Common myeloid progenitor, CD34-positive (primary cell): ENCODE results near the gene HDHD3.

Experiments used
- CTCF ChIA-PET: fragments of 350-600 bp; sonication (Branson Sonifier 250); formaldehyde crosslinking; loops from one replicate; lab custom pipeline; 2021; ENCODE audit warnings: antibody characterized with exemption; lab: Charles Lee
- POLR2A ChIA-PET: fragments of 350-600 bp; sonication (Branson Sonifier 250); formaldehyde crosslinking; loops from one replicate; lab custom pipeline; 2021; ENCODE audit warnings: antibody characterized with exemption; lab: Charles Lee
- DNase-seq, 3 donors: peaks; one replicate each; pipeline versions ENCODE4 v3.0.0 to v3.0.0-alpha.2; 2013
- H3K27ac ChIP-seq, 2 experiments: 1 replicate in 1 of 2; 2 replicates in 1 of 2; pipeline ENCODE4 v1.7.0; 2013; ENCODE audit warnings: inconsistent platforms in 2 of 2, low read length in 2 of 2, mild to moderate bottlenecking in 2 of 2, low read depth in 1 of 2, moderate library complexity in 1 of 2; ENCODE audit not compliant: severe bottlenecking in 2 of 2, insufficient read depth in 1 of 2, poor library complexity in 1 of 2
- H3K27me3 ChIP-seq, 5 experiments: replicated peaks in 2 of 5; 1 replicate in 3 of 5; 2 replicates in 2 of 5; pipeline versions ENCODE4 v1.6.1 to v1.7.0; 2013; ENCODE audit warnings: low read length in 4 of 5, mild to moderate bottlenecking in 2 of 5, moderate library complexity in 2 of 5, inconsistent platforms in 1 of 5; ENCODE audit not compliant: insufficient read depth in 5 of 5, control insufficient read depth in 4 of 5
- H3K36me3 ChIP-seq, 4 experiments: 1 replicate in 2 of 4; 2 replicates in 2 of 4; pipeline versions ENCODE4 v1.6.1 to v1.7.0; 2013; ENCODE audit warnings: low read length in 3 of 4, control low read depth in 1 of 4, mild to moderate bottlenecking in 1 of 4; ENCODE audit not compliant: control insufficient read depth in 4 of 4, insufficient read depth in 4 of 4
- H3K4me1 ChIP-seq, 4 experiments: 1 replicate in 3 of 4; 2 replicates in 1 of 4; pipeline versions ENCODE4 v1.6.1 to v1.7.1; 2013; ENCODE audit warnings: low read length in 3 of 4, mild to moderate bottlenecking in 3 of 4, control low read depth in 1 of 4, inconsistent platforms in 1 of 4, moderate library complexity in 1 of 4; ENCODE audit not compliant: control insufficient read depth in 4 of 4, insufficient read depth in 4 of 4; ENCODE audit errors: control extremely low read depth in 1 of 4
- H3K4me3 ChIP-seq, 7 experiments: 1 replicate in 4 of 7; 2 replicates in 3 of 7; pipeline versions ENCODE4 v1.5.1 to v1.7.0; 2013; ENCODE audit warnings: mild to moderate bottlenecking in 7 of 7, low read length in 6 of 7, moderate library complexity in 6 of 7, inconsistent platforms in 2 of 7, low read depth in 2 of 7, control low read depth in 1 of 7; ENCODE audit not compliant: insufficient read depth in 4 of 7, control insufficient read depth in 1 of 7; ENCODE audit errors: extremely low read depth in 1 of 7
- H3K9me3 ChIP-seq, 5 experiments: 1 replicate in 4 of 5; 2 replicates in 1 of 5; pipeline versions ENCODE4 v1.6.1 to v1.7.1; 2013; ENCODE audit warnings: low read length in 4 of 5, mild to moderate bottlenecking in 2 of 5, inconsistent platforms in 1 of 5, low read depth in 1 of 5, moderate library complexity in 1 of 5; ENCODE audit not compliant: control insufficient read depth in 4 of 5, insufficient read depth in 2 of 5; ENCODE audit errors: control extremely low read depth in 1 of 5
- WGBS: methylation state at CpG from one replicate; pipeline ENCODE4 v1.1.5; 2013; ENCODE audit not compliant: insufficient coverage; 5-methylcytosine and 5-hydroxymethylcytosine counted together

HDHD3 gene

DNA sequence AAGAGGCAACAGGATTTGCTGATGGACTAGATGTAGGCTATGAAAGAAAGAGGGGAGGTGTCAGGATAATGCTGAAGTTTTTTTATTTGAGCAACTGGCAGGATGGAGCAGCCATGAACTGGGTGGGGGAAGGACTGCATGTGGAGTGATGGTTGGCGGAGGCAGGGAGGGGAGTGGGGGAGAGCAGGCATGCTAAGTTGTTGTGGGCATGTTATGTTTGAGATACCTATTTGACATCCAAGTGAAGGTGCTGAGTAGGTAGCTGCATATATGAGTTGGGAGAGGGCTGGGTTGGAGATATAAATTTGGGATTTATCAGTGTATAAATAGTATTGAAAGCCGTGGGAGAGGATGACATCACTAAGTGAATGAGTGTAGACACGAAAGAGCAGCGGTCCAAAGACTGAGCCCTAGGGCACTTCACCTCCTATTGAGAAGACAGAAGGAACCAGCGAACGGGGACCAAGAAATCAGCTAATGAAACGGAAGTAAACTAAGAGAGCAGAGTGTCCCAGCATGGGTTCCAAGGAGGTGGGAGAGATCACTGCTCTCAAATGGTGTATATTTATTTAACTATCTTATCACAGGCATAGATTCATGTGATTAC, 20.0 kb downstream of the HDHD3 start:
- no peak for DNase-seq
- H3K9me3 ChIP-seq, result no peaks in the 10 kb centered on the region
- POLR2A ChIA-PET, result interaction anchor here (1.2 kb wide), 1 partner anchor 9 kb away, joined by 3 read pairs; no protein-coding TSS in a partner anchor
- WGBS, result 97% methylated on average over 4 of the region's 7 CpGs
- H3K4me1 ChIP-seq, result peaks cover 0 to 14% (median 10%) of the 10 kb centered on the region in 4 experiments
- H3K36me3 ChIP-seq, result peaks cover 9 to 68% (median 19%) of the 10 kb centered on the region in 4 experiments
- H3K27ac ChIP-seq, result no peak overlapping the region
- no peak overlapping the region for H3K4me3 ChIP-seq
- CTCF ChIA-PET, result interaction anchor here (1.4 to 1.6 kb wide), 3 partner anchors 8 to 43 kb away, joined by 5 to 7 read pairs (median 6); partner anchors contain the start of gene BSPRY
- H3K27me3 ChIP-seq, result no peaks in the 10 kb centered on the region

DNA sequence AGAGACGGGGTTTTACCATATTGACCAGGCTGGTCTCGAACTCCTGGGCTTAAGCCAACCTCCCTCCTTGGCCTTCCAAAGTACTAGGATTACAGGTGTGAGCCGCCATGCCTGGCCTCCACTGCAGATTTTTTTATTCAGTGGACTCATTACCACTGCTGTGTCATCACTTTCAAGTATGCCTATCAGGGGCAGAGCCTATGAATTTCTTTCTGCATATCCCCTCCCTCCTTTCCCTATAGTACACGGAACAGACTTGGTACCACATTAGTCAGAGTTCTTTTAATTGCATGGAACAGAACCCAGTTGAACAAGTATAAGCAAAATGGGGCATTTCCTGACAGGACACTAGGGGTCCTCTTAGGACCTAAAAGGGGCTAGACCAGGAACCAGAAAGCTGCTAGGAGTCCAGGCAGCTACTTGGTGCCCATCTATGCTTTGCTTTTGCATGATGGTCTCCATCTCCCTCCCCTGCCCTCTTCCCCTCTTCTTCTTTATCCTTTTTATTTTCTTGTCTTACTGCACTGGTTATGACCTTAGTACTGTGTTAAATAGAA, 21.7 kb downstream of the HDHD3 start:
- no peak overlapping the region for H3K27ac ChIP-seq
- ChIA-PET CTCF (interaction anchor here (0.9 to 1.6 kb wide), 7 partner anchors 10 to 55 kb away, joined by 3 to 7 read pairs (median 5); partner anchors contain the start of genes C9orf43 and POLE3), POLR2A (no interaction called here)
- no peaks in the 10 kb centered on the region for H3K9me3 ChIP-seq
- H3K36me3 ChIP-seq, result peaks cover 2 to 52% (median 8%) of the 10 kb centered on the region in 4 experiments
- H3K4me1 ChIP-seq, result peaks cover 14 to 30% (median 26%) of the 10 kb centered on the region in 4 experiments
- 100% methylated on average over 3 of the region's 4 CpGs for WGBS
- peak in 1 of 3 donors; percentile 36 for DNase-seq
- no peaks in the 10 kb centered on the region for H3K27me3 ChIP-seq
- H3K4me3 ChIP-seq, result no peak overlapping the region

DNA sequence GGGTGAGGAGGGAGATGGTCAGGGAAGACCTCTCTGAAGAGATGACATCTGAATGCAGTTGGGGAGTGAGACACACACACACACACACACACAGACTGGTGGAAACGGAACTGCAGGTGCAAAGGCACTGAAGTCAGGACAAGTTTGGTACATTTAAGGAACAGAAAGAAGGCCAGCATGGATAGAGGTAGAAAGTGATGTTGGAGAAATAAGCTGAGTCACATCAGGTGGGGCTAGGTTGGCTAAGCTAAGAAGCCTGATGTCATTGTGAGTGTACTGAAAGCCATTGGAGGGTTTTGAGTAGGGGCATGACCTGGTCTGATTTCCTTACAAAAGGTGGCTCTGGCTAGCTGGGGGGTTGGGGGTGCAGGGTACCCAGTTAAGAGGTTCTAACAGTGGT, 24.4 kb downstream of the HDHD3 start:
- CTCF ChIA-PET, result interaction anchor here (4.9 to 5.8 kb wide), 2 partner anchors 12 to 48 kb away, joined by 28 to 48 read pairs; partner anchors contain the start of gene ALAD

DNA sequence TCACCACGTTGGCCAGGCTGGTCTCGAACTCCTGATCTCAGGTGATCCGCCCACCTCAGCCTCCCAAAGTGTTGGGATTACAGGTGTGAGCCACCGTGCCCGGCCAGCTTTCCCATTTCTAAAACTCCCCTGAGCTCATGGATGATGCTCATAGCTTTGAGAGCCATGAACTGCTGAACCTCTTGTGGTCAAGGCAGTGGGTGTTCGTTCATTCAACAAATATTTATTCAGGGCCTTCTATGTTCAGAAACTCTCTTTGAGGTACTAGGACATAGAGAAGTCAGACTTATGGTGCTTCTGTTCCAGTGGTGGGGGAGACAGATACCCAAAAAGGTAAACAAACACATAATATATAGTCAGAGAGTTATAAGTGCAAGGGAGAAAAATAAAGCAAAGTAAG, 24.8 kb downstream of the HDHD3 start:
- POLR2A ChIA-PET, result no interaction called here
- CTCF ChIA-PET, result interaction anchor here (2.5 to 5.8 kb wide), 4 partner anchors 12 to 56 kb away, joined by 9 to 48 read pairs (median 21); partner anchors contain the start of genes ALAD and WDR31
- peak overlapping the region; percentile 6 to 35 for H3K27ac ChIP-seq

More for the DNA sequence above, 24.4 kb downstream of the HDHD3 start:
- Histone ChIP-seq H3K4me1 (peaks cover 17 to 49% (median 37%) of the 10 kb centered on the region in 4 experiments), H3K9me3 (no peaks in the 10 kb centered on the region), H3K4me3 (no peak overlapping the region), H3K27me3 (no peaks in the 10 kb centered on the region), H3K36me3 (peaks cover 0 to 31% (median 4%) of the 10 kb centered on the region in 4 experiments), H3K27ac (peak overlapping the region; percentile 1 to 35)
- POLR2A ChIA-PET, result no interaction called here
- DNase-seq, result peak in 2 of 3 donors; percentile 67 to 79
- whole genome bisulfite sequencing, result no CpG with 5 or more reads among the region's 1 CpG

DNA sequence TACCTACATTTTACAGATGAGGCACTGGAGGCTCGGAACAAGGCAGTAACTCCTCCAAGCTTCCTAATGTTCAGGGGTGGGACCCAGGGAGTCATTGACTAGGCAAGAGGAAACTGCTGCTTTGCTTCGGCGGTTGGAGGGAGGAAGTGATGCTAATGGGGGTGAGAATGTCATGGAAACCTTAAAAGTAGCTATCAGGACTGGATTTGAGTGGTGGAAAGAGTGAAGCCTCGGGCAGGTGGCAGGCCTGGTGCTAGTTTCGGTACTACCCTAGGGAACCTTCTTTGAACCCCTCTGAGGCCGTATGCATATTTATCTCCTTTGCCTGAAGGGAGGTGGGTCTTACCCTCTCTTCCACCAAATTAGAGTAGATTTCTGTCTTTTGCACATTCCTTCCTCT, 25.8 kb downstream of the HDHD3 start:
- Histone ChIP-seq H3K27ac (peak overlapping the region; percentile 89 to 90), H3K27me3 (no peaks in the 10 kb centered on the region), H3K9me3 (no peaks in the 10 kb centered on the region), H3K4me3 (peak overlapping the region in 6 of 7 experiments; percentile 68 to 94 (median 80)), H3K4me1 (peaks cover 17 to 53% (median 39%) of the 10 kb centered on the region in 4 experiments), H3K36me3 (peaks cover 0 to 18% (median 4%) of the 10 kb centered on the region in 4 experiments)
- peak; percentile 84 to 97 (median 93) for DNase-seq
- POLR2A ChIA-PET, result interaction anchor here (0.6 to 0.8 kb wide), 3 partner anchors 26 to 76 kb away, joined by 3 read pairs; partner anchors contain the start of genes CDC26, HDHD3 and PRPF4
- CTCF ChIA-PET, result interaction anchor here (1.2 to 5.8 kb wide), 12 partner anchors 8 to 57 kb away, joined by 3 to 48 read pairs (median 8); partner anchors contain the start of genes ALAD and WDR31
- 2% methylated on average over 6 of the region's 6 CpGs for WGBS

More for the DNA sequence above, 24.8 kb downstream of the HDHD3 start:
- no peak overlapping the region for H3K4me3 ChIP-seq
- H3K4me1 ChIP-seq, result peaks cover 17 to 53% (median 39%) of the 10 kb centered on the region in 4 experiments
- WGBS, result no CpG with 5 or more reads among the region's 6 CpGs
- peaks cover 0 to 28% (median 4%) of the 10 kb centered on the region in 4 experiments for H3K36me3 ChIP-seq
- DNase-seq, result no peak
- no peaks in the 10 kb centered on the region for H3K9me3 ChIP-seq
- H3K27me3 ChIP-seq, result no peaks in the 10 kb centered on the region

DNA sequence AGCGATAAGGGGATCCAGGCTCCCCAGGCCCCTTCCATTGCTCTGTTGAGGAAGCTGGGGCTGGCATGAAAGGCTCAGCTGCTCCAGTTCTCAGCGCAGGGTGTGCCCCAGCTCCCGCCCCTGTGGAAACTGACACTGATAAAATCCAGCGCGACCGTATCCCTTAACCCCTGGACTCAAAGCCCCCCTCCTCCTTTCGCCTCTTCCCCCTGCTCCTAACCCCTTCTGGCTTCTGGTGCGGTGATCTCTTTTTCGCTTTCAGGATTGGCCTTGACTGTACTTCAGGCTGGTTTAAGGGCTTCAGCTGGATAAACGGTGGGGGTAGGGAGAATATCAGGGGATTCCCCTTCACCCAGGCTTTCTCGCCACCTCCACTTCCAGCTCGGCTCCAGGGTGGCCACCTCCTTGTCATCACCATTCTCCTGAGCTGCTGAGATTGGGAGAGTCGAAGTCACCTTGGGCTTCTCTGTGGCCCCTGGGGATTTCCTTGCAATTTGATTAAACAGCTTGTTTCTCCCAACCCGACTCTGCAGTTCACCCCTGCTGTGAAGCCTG, 26.6 kb downstream of the HDHD3 start:
- WGBS, result 0% methylated on average over 11 of the region's 14 CpGs
- DNase-seq, result peak in 2 of 3 donors; percentile 55 to 67
- Histone ChIP-seq H3K4me3 (peak overlapping the region; percentile 68 to 94 (median 83)), H3K36me3 (peaks cover 0 to 13% (median 4%) of the 10 kb centered on the region in 4 experiments), H3K27ac (peak overlapping the region; percentile 89 to 90), H3K9me3 (no peaks in the 10 kb centered on the region), H3K27me3 (no peaks in the 10 kb centered on the region), H3K4me1 (peaks cover 17 to 60% (median 42%) of the 10 kb centered on the region in 4 experiments)
- ChIA-PET CTCF (interaction anchor here (1.2 to 5.8 kb wide), 13 partner anchors 8 to 75 kb away, joined by 3 to 48 read pairs (median 6); partner anchors contain the start of genes ALAD, CDC26 and WDR31), POLR2A (interaction anchor here (0.7 to 2.0 kb wide), 3 partner anchors 10 to 75 kb away, joined by 3 to 22 read pairs (median 3); partner anchors contain the start of genes CDC26, HDHD3, PRPF4 and WDR31)
